Right renal cortex interstitium (tissue), 3 donors: ENCODE results near the gene PPIL6. TPM values are rescaled to one million over a fixed set of nuclear protein-coding genes. Genes with fewer than 3 reads are reported as not detected.
"Not testable (repeated sequence)": the region's sequence is repeated elsewhere in the genome, so short reads cannot be mapped to it uniquely, and the experiment has no call there.

Experiments
- DNase-seq, 3 donors: peaks; one replicate each; pipeline ENCODE4 v3.0.0-alpha.2; 2013; ENCODE audit warnings: low read depth in 3 of 3, low spot score in 2 of 3
- polyA plus RNA-seq, 3 donors: library from polyadenylated mRNA; unstranded; fragments of 120-200 nt; gene quantifications; one replicate each; pipeline ENCODE4 v1.2.1, GENCODE V29; 2013; ENCODE audit not compliant: insufficient read length in 3 of 3

Gene PPIL6
- polyA plus RNA-seq, 3 donors: 19.6 to 21.3 (median 19.9) TPM

DNA sequence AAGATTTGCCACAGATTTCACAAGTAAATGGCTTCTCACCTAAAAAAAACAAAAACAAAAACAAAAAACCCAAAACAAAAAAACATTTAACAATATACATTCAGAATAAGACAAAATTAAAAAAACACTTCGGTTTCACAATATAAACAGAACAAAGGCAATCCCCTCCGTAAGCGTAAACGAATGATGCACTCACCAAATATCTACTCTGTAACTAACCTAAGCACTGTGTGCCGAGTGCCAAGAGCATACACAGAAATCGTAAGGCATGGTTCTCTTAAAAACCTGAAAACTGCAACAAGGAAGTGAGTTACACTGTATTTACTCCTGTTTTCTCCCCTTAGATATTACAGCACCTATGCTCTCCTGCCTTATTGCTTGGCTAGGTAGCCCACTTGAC, 27.3 kb upstream of the PPIL6 start:
- DNase-seq: no peak

DNA sequence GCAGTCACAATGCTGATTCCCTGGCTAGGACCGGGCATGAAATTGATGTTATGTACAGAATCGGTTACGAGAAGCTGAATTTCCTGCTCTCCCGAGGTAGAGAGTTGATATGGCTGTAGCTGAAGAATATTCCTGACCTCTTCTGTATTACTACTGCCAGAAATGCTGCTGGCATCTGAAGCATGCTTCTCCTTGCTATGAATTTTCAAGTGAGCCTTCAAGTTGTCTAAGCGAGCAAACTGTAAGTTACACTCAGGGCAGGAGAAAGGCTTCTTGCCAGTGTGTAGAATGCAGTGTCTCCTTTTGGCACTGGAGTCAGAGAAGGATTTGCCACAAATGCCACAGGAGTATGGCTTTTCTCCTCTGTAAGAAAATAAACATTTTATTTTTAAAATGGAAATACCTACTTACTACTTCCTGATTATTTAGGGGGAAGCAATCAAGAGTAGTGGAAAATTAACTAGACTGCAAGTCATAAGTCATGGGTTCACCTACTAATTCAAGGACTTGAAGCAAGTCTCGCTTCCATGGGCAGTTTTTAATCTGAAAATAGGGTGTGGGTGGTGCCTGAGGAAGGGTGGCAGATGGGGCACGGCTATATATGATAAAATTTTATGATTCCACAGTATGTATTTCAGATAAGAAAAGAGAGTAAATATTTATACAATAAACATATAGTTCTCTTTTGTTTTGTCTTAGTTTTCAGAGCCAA, 25.9 kb upstream of the PPIL6 start:
- DNase-seq: no peak

DNA sequence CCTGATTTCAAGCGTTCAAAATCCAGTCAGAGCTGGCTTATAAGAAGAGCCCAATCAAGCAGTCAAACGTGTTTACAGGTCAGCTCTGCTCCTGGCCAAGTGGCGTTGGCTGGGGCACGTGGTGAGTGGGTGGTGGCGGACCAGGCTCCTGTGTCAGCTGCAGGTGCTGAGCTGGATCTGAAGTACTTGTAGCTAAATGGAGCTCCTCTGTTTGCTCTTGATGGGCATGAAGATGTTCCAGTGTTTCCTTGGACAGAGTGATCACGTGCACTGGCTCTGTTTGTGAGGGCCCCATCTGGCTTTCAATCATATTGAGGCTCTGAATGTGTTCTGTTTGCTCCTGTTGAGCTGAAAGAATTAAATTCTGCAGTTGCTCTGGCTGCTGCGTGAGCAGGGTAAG, 25.3 kb upstream of the PPIL6 start:
- DNase-seq: no peak

DNA sequence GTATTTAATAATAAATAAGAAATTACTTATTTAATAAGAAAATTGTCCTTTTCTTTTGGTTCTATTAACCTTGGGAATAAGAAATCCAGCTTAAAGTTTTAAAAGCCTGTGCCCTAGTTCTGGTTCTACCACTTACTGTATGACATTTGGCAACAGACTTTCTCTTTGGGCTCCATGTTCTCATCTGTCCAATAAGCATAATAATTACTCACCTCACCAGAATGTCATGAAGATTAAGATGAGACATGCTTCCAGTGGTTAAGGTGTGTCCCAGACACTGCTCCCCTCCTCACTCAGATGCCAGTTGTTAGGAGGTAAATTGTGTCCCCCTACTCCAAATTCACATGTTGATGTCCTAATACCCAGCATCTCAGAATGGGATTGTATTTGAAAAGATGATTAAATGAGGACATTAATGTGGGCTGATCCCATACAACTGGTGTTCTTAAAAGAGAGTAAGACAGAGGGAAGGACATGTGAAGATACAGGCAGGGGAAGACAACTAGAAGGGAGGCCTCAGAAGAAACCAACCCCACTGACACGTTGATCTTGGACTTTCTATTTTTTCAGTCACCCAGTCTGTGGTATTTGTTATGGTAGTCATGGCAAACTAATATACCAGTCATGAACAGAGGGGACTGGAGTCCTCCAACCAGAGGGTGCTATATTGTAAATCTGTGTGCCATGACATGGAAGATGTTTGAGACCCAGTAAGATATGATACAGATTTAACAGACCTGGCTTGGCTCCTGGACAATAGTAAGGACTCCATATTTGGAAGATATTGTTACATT, 21.5 kb upstream of the PPIL6 start:
- no peak for DNase-seq

DNA sequence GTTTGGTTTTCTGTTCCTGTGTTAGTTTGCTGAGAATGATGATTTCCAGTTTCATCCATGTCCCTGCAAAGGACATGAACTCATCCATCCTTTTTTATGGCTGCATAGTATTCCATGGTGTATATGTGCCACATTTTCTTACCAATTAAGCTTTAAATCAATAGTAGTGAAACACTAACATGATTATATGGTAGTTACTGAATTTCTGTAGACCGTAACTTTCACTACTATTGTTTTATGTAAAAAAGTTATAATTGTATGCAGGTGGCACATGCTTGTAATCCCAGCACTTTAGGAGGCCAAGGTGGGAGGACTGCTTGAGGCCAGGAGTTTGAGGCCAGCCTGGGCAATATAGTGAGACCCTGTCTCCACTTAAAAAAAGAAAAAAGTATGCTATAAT, 20.8 kb upstream of the PPIL6 start:
- DNase-seq: not testable (repeated sequence)

DNA sequence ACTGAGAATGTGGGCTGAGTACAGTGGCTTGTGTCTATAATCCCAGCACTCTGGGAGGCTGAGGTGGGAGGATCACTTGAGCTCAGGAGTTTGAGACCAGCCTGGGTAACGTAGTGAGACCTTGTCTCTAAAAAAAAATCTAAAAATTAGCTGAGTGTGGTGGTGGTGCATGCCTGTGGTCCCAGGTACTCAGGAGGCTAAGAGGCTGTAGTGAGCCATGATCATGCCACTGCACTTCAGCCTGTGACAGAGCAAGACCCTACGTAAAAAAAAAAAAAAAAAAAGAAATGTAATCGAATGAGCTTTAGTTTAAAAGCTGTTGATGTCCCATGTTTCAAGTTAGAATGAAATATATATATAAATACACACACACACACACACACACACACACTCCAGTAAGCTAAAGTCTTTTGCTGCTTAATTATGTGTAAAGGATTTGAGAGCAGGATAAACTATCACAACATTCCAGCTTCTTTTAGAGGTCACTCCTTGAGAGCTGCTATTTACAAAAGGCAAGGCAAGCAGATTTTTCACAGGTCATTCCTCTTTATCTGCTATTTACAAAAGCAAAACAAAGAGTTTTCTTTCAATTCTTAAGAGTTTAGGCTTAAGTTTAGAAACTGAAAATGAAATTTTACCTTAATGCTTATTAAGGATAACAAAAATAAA, 19.9 kb upstream of the PPIL6 start:
- no peak for DNase-seq

DNA sequence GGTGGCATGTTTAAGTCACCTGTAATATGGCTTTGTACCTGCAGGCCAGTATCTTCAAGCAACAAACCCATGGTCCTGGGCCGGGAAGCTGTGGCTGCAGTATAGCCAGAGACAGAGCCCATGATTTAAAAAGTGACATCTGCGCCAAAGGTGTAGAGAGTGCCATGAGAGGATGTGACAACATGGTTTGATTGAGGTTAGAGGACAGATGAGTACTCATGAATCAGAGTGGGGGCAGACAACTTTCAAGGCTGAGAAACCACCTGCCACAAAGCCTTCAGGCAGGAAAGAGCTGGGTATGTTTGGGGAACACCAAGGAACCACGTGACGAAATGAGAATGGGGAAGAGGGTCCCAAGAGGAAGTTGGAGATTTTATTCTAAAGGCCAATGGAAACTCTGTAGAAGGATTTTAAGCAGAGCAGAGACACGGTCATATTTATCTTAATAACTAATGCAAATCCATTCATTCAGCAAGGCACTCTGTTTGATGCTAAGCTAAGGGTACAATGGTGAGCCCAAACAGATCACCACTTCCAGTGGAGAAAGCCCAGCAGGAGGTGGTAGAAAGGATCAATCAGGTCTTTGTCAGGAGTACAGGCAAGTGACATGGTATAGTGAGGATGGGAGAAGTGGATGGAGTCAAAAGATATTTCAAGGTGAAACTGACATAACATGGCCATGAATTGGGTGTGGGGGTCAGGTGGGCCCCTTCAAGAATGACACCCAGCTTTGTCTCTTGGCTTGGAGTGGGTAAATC, 18.5 kb upstream of the PPIL6 start:
- no peak for DNase-seq

DNA sequence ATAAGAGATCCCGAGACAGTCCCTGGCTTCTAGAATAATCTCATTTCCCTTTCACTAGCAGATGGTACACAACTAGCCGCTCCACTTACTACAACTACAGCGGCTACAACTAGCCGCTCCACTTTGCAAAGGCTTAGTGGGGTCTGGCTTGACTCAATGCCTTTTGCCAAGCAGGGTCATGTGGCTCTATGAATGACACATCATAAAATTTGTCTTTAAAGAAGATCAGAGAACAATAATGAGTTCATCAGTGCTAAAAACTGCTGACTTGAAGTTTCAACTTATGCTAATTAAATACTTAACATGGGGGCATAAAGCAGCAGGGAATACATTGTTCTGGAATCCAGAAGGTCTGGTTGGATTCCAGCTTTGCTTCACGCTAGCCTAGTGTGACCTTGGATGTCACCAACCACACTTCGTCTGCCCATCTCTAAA, 17.2 kb upstream of the PPIL6 start:
- DNase-seq: no peak

DNA sequence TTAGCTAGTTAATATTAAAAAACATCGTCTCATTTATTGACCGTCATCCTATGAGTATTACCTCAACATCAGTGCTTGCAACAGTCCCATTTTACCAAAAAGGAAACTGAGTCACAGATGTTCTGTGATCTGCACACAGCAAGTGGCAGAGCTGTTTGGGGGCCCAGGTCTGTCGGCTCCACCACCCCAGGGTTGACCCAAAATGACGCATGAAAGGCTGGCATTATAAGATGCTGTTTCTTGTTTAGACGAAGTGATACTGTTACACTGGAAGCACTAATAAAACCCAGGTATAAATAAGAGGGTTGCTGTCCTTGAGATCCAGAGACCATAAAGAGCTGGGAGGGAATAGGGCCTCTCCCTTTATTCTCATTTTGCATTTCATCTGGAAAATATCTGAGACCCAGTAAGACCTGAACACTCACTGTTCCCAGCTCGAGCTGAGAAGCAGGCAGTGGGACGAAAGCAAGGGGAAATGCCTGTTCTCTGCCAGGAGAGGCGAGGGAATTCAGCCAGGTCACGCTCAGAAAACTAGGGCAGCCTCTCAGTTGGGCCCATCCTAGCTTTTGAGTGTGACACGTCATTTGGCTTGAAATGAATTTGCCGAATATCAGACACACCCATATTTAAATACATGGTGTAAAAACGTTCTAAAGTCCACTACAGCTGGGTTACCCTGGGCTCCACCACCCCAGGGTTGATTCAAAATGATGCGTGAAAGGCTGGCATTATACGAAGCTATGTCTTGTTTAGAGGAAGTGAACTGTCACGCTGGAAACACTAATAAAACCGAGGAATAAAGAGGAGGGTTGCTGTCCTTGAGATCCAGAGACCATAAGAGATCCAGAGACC, 16.5 kb upstream of the PPIL6 start:
- DNase-seq: no peak

DNA sequence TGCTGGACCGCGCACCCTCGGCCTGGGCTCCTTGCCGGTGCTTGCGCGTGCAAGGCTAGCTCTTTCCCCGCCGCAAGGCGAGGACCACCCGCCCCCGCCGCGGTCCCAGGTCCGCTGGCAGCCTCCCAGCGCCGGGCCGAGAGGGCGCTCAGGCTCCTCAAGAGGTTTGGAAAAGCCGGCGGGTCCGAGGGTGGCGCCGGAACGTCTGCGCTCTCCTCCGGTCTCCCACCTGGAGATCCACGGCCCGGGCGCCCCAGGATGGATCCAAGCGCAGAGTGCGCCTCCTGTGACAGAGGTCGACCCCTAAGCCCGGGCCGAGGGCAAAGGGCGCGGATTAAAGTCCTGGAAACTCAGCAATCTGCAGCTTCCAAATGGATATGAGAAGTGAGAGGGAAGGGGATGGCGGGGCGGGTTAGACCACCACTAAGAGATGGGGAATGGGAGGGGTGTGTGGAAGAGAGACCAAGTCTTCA, 15.7 kb upstream of the PPIL6 start:
- no peak for DNase-seq

DNA sequence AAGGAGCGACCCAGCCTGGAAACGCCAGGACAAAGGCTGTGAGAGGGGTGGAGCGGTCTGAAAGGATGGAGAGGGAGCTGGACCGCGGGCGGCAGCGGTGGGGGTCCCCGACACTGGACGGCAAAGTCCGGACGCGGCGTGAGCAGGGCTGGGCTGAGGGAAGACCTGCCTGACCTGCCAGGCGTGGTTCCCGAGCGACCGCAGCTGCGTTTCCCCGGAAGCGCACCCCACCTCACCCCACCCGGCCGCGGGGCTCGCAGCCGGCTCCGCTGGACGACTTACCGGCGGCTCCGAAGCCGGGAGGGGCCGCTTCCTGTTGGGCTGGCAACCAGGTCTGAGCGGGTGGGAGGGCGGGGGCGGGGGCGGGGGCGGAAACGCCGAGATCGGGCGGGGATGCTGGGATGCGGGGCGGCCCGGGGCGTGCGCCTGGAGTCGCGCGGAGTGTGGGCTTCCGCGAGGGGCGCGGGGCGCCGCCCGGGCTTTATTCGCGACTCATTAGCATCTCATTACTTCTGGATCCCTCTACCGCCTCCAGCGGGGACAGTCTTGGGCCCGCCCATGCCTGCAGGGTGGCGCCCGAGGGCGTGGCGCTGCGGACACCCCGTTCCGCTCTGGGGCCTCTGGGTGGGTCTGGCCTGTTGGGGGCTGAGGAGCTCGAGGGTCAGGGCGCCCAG, 15.1 kb upstream of the PPIL6 start, which contains the start of gene MICAL1:
Gene MICAL1 (minus strand): TSS at position 336 of the 674 bp plus-strand sequence. CDS start 1,576 bp downstream, outside the sequence.
- no peak for DNase-seq

DNA sequence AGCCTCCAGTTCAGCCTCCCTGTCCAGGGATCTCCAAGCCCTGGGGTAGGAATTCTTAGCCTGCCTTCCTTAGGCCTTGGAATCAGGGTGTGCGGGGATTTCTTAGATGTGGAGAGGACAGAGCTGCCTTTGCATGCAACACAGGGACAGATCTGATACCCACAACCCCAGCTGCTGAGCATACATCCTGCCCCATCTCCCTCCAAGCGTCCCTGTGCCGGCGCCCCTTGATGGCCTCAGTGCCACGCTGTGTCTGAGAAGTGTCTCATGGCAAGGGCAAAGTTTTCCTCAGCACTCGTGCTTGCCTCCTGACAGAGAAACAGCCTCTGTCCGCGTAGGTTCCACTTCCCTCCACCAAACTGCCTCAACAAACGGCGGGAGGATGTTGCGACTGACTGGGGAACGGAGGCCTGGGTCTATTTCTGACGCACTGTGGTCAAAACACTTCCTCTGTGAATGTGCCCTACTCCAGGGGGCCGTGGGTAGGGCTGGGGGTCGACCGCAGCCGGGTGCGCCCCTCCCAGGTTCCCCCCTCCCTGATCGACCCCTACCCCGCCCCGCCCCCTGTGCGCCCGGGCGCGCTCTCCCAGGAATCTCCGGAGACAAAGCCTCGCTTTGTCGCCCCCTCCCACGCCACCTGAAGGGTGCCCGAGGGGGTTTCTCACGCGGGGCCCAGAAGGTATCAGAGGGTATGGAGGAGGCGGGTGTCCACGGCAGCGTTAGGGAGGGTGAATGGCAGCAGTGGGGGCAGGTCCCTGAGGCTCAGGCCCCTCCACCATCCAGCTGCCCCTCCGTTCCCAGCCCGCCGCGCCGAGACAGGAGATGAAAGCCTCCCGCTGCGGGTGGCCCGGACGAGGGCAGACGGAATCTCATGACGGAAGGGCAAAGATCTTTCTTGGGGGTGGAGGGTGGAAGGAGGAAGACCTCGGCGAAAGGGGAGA, 14.3 kb upstream of the PPIL6 start:
- DNase-seq: no peak

DNA sequence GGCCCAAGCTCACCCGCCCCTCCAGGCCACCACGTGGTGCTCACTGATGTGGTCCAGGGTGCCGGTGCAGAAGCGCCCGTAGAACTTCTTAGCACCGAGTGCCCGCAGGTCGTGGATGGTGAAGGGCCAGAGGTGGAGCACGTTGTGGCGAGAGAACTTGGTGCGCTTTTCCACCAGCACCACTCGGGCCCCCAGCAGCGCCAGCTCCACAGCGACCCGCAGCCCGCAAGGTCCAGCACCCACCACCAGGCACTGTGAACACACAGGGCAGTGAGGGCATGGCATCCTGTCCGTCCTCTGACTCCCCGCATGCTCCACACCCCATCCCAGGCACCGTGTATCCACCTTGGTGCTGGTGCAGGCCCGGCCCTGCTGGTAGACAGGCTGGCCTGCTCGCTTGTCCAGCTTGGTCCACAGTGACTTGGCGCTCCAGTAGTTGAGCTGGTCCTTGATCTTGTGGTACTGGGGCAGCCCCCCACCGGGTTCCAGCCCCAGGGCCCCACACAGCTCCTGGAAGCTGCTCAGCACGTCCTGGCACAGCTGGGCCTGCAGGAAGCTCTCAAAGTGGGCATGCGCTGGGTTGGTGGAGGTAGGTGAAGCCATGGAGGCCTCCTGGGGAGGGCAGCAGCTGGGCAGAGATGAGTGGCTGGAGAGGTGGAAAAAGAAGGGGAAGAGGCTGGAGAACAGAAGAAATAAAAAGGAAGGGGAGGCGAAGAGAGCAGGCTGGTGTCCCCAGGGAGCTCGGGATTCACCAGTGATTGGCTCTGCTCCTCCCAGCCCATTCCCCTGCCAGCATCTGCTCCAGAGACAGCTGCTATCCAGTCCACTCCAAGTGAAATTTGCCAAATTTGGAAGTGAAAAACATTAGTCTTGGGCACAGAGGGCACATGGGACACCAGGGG, 13.4 kb upstream of the PPIL6 start:
- DNase-seq: no peak

DNA sequence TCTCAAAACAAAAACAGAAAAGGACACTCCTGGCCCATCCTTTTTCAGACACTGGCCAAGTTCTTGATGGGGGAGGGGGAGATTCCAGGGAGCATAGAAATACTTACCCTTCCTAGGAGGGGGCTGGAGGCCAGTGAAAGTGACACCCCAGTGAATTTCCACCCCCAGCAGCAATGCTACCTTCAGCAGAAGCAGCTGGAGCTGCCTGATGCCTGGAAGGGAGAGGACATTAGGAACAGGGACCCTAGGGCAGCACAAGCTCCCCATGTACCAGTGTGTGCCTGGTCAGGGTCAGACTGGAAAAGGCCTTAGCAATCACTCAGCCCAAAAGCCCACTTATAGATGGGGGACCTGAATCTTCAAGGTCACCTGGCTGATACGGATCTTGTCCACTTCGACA, 12.7 kb upstream of the PPIL6 start:
- DNase-seq: no peak

DNA sequence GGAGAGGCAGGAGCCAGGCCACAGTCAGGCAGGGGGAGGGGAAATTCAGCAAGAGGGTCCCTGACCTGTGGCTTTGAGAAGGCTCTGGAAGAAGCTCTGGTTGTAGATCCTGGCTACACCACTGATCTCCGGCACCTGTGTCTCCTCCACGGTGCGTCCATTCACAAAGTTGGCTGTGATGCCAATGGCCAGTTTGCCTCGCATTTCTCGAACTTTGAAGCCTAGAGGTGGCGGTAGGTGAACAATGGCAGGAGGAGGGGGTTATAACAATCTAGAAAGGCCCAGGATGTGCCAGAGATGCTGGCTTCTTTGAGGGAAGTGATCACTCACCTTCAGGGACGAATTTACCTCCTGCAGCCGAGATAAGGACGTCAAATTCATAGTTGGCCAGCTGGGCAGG, 11.8 kb upstream of the PPIL6 start:
- no peak for DNase-seq

DNA sequence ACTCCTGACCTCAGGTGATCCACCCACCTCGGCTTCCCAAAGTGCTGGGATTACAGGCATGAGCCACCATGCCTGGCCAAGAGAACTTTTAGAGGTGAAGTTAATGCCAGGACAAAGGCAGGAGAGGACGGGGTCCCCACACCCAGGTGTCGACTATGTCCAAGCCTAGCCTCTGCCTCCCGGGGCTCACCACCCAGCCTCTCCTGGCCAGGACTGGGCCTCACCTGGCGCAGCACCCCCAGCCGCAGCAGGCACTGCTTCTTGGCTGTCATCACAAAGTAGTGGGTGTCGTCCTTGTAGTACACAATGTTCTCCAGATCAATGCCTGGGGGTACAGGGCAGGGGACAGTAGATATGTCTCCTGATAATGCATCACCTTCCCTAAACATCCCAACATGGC, 10.9 kb upstream of the PPIL6 start:
- DNase-seq: no peak

DNA sequence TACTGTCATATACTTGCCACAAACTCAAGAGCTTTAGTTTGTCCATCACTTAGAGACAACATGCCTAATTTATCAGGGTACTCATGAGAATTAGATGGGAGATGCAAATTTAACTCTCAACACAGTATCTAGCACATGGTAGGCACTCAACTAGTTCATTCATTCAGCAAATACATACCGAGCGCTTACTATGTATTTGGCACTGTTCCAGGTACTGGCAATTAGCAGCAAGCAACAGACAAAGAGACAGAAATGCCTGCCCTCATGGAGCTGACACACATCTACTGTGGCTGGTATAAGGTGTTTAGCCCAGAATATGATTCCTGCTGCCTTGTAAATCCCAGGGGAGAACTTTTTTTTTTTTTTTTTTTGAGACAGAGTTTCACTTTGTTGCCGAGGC, 10.4 kb upstream of the PPIL6 start:
- no peak for DNase-seq
